HFF-Myc (cell line): ENCODE measurements around the gene OR6Q1.

ENCODE experiments used
- DNase-seq: peaks from one replicate; pipeline ENCODE4 v3.0.0-alpha.2; 2011; ENCODE audit warnings: low read depth; ENCODE audit errors: extremely low read depth
- H3K4me3 ChIP-seq: replicated peaks from 2 replicates; pipeline ENCODE4 v1.5.1; 2011; ENCODE audit warnings: low read depth, mild to moderate bottlenecking, control low read depth, low read length
- CTCF ChIP-seq: IDR thresholded peaks from 2 replicates; pipeline ENCODE4 v1.5.1; 2012; ENCODE audit warnings: mild to moderate bottlenecking, low read depth, low read length, control low read depth; ENCODE audit errors: missing control alignments

OR6Q1 gene

DNA sequence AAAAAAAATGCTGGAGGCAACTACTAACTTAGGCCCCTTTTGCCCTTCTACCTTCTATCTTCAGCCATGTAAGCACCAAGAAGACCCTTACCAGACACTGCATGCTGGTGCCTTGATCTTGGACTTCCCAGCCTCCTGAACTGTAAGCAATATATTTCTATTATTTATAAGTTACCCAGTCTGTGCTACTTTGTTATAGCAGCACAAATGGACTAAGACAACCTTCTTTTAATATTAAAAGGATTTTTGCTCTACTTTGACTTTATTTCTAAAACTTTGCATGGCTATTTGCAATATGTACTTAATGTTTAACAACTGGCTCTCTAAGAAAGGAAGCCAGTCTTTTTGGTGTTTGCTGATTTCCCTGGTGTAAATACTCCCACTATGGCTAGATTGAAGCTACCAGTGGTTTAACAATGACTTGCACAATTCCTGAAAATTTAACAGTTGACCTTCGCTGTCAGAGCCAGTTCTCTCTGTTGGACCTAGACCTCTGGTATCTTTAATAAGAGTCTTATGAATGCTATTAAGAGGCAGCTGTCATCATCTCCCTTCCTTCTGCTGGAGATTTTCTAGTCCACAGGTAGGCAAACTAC is 25.2 kb downstream of the OR6Q1 start:
- TF ChIP-seq CTCF: no peak
- no peak overlapping the region for H3K4me3 ChIP-seq
- no peak for DNase-seq

GRCh38 chr11:58057481-58057880 is 26.7 kb downstream of the OR6Q1 start:
- no peak overlapping the region for H3K4me3 ChIP-seq
- no peak for DNase-seq
- no peak for TF ChIP-seq CTCF

DNA sequence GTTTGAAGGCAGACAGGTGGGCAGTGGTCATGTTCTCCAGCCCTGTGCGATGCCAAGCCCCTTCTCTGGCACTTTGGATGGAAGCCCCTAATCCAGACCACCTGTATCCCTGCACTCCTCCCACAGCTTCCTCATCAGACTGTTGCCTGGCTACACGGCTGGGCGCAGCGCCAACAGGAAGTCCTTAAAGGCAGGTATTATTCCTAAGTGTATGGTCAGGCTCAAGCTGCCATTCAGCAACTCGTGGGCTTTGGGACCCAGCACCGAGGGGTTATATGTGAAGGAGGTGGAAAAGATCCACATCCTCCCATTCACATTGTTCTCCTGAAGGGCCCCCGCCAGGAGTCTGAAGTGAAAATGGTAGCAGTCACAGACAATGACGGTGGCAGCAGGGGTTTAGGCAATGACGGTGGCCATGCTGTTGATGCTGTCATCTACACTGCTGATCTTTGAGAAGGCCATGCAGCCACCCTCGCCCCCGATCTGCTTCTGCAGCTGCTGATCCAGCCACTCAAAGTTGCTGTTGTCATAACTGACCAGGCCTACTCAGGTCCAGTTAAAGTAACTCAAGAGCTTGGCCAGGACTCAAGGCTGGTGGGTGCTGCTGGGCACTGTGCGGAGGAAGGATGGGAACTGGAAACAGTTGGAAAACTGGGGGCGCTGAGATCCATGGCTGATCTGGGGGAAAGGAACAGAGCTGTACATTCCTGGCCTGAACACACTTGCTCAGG is 27.7 kb downstream of the OR6Q1 start:
- DNase-seq: no peak
- no peak overlapping the region for H3K4me3 ChIP-seq
- no peak for TF ChIP-seq CTCF

DNA sequence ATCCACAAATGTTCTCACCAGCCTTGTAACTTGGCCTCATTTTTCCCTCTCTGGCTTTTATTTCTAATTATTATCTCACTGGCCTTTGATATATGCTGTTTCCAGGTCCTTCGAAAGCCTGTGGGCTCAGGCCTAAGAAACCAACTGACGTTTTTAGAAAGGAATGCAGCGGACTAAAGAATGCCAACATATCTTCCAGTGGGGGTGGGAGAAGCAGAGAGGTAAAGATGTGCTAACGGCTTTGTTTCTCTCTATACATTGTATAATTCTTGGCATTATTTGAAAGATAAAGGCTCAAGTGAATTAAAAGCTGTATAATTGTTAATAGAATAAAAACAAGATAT is 28.2 kb downstream of the OR6Q1 start:
- H3K4me3 ChIP-seq: no peak overlapping the region
- TF ChIP-seq CTCF: no peak
- DNase-seq: no peak

DNA sequence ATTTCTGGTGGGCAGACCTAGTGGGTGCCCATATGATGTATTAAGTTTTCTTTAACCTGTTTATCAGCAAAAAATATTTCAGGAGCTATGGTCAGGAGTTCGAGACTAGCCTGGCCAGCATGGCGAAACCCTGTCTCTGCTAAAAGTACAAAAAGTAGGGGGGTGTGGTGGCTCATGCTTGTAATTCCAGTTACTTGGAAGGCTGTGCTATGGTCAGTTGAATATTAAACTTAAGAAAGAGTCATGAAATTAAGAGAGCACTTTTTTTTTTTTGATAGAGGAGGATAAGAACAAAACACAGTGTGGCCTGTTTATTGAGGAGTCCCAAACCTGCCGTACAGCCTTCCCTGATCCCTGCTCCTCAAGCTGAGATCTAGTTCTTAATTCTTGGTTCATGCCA is 29.8 kb downstream of the OR6Q1 start:
- H3K4me3 ChIP-seq: no peak overlapping the region
- no peak for TF ChIP-seq CTCF
- no peak for DNase-seq

DNA sequence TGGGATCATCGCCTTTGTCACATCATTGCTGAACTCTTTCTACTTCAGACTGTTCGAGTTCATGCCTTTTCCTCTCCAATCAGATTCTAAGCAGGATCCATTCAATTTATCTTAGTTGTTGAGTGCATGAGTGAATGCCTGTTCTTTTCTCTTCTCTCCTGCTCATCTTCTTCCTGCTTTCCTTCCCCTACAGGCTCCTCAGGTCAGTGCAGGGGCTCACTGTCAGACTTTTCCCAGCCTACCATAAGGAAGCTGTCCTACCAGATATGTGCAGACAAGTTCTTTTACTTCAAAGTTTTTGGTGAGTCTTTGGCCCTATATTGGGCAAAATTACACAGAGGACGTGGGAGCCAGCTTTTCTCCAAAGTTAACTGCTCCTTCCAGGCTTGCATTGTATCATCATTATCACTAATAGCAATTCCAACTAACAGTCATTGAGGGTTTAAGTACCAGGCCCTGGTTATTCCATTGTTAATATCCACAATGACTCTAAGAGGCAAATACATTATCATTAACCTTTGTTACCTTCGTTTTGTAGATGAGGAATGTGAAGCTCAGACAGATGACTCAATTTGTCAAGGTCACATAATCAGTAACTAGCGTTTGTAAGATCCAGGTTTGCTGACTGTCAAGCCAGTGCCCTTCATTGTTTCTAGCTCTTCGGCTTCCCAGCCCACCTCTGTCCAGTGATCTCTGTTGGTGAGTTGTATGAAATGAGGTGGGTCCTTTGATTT is 30.4 kb downstream of the OR6Q1 start:
- no peak for DNase-seq
- no peak for TF ChIP-seq CTCF
- no peak overlapping the region for H3K4me3 ChIP-seq

- TF ChIP-seq CTCF: no peak
- DNase-seq: no peak
- H3K4me3 ChIP-seq: no peak overlapping the region
Observed at GRCh38 chr11:58061813-58062212, 31.1 kb downstream of the OR6Q1 start.
